ENCODE measurements around the gene HVCN1.
"Not testable (repeated sequence)": the region's sequence is repeated elsewhere in the genome, so short reads cannot be mapped to it uniquely, and the experiment has no call there.

The HVCN1 gene

DNA sequence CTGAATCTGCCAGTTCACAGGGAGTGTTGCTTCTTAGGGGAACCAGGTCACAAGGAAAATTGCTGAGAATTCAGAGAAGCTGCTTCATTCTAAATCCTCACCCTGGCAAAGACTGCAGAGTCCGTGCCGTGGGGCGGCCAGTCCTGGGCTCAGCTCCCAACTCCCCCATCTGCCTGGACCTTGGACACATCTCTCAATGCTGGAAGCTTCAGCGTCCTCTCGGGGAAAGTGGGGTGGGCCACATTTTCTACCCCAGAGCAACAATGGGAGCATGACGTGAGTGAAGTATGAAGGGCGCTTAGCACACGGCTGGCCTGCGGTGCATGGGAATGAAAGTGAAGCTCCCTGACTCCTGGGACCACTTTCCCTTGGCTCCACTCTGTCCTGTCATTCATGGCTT is 31.2 kb downstream of the HVCN1 start:
- no peak overlapping the region for H3K4me3 ChIP-seq (replicated peaks; ENCODE audit: low read depth, low read length)
- TF ChIP-seq, protein P1, sequence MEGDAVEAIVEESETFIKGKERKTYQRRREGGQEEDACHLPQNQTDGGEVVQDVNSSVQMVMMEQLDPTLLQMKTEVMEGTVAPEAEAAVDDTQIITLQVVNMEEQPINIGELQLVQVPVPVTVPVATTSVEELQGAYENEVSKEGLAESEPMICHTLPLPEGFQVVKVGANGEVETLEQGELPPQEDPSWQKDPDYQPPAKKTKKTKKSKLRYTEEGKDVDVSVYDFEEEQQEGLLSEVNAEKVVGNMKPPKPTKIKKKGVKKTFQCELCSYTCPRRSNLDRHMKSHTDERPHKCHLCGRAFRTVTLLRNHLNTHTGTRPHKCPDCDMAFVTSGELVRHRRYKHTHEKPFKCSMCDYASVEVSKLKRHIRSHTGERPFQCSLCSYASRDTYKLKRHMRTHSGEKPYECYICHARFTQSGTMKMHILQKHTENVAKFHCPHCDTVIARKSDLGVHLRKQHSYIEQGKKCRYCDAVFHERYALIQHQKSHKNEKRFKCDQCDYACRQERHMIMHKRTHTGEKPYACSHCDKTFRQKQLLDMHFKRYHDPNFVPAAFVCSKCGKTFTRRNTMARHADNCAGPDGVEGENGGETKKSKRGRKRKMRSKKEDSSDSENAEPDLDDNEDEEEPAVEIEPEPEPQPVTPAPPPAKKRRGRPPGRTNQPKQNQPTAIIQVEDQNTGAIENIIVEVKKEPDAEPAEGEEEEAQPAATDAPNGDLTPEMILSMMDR (IDR thresholded peaks at IDR 0.05; ENCODE audit: low read depth, low read length, missing control alignments), result no peak
- DNase-seq (ENCODE audit: extremely low read depth, low read depth), result no peak

DNA sequence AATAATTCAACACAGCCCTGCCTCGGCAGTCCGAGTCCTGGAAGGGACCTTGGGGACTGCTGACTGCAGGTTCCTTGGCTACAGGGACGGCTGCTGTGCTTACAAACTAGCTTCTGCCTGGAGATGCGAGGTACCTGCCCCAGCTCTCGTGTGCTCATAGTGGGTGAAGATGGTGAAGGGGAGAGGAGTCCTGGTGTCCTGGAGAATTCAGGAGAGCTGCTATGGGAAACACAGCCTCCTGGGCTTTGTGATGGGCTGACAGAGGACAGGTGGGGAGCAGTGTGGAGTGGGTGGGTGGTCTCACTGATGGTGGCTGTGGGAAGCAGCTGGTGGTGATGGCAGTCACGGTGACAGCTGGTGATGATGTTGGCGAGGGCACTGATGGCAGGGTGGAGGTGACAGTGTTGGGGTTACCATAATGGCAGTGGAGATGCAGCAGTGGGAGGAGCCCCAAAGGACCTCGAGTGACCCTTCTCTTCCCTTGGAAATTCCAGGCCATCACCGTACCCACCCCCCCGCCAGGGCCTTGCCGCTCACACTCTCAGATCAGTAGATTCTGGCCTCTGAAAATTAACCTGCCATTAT is 32.8 kb downstream of the HVCN1 start:
- TF ChIP-seq, protein P1 (IDR thresholded peaks at IDR 0.05; ENCODE audit: low read depth, low read length, missing control alignments), result no peak
- DNase-seq (ENCODE audit: extremely low read depth, low read depth), result no peak

DNA sequence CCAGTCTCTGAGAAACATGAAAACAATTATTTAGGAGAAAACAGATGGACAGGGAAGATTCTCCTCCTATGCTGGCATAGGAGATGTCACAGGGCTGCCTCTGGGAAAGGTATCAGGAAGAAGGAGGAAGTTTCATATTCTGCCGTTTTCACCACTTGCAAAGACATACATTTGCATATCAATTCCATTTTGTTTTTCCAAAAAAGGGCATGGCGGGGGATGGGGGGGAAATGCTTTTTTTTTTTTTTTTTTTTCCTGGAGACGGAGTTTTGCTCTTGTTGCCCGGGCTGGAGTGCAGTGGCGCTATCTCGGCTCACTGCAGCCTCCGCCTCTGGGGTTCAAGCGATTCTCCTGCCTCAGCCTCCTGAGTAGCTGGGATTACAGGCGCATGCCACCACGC is 34.7 kb downstream of the HVCN1 start:
- H3K4me3 ChIP-seq (replicated peaks; ENCODE audit: low read depth, low read length); DNase-seq (ENCODE audit: extremely low read depth, low read depth): not testable (repeated sequence)

More for the DNA sequence above, 32.8 kb downstream of the HVCN1 start:
- H3K4me3 ChIP-seq (replicated peaks; ENCODE audit: low read depth, low read length), result no peak overlapping the region

DNA sequence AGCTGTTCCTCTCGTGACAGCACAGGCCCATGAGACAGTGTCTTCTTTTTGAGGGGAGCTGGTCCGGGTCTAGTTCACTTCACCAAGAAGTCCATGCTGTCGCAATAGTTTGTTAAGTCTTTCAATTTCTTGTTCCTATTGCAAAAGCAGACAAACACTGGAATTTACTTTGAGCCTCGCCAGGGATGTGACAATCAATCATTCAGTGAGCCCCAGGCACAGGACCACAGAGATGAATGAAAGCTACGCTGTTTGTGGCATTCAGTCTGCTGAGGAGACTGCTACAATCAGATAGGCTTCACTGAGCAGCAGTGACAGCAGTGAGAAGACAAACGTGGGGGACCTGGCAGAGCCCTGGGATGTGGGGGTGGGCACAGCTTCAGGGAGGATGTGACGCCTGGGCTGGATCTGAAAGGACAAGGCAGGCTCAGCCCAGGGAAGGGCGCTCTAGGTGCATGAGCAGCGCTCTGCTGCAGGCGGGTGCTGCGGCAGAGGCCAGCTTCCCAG is 39.5 kb downstream of the HVCN1 start:
- H3K4me3 ChIP-seq (replicated peaks; ENCODE audit: low read depth, low read length), result no peak overlapping the region
- no peak for DNase-seq (ENCODE audit: extremely low read depth, low read depth)
- TF ChIP-seq, protein P1 (IDR thresholded peaks at IDR 0.05; ENCODE audit: low read depth, low read length, missing control alignments), result no peak

DNA sequence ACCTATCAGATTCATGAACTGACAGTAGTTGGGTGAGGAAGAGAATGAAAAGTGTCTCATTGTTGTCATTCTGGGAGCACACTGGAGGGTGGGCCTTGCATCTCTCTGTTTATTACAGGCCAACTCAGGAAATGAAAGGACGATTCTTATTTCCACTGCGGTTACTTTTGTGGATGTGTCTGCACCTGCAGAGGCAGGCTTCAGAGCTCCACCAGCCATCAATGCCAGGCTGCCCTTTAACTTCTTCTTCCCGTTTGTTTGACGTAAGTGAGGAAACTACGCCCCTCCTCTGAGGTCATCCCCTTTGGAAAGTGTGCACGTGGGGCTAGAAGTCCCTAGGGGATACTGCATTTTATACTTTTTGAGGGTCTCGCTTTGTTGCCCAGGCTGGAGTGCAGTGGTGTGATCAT is 41.3 kb downstream of the HVCN1 start:
- DNase-seq (ENCODE audit: extremely low read depth, low read depth), result no peak
- H3K4me3 ChIP-seq (replicated peaks; ENCODE audit: low read depth, low read length), result no peak overlapping the region
- TF ChIP-seq, protein P1 (IDR thresholded peaks at IDR 0.05; ENCODE audit: low read depth, low read length, missing control alignments), result no peak

DNA sequence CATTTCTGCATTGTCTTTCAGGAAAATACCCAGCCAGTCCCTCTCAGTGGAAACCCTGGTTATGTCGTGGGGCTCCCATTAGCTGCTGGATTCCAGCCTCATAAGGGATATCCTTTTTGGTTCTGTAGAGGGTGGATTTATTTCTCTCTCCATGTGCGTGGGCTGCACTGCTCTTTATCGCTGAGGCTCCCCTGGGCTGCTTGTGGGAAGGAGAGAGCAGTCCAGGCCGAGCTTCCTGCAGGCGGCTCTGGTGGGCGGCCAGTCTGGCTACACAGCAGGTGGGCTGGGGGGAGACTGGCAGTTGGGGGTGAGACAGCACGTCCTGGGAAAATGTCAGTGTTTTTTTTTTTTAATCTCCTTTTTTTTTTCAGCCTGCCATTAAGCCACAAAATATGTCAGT is 47.4 kb downstream of the HVCN1 start:
- H3K4me3 ChIP-seq (replicated peaks; ENCODE audit: low read depth, low read length), result no peak overlapping the region
- no peak for DNase-seq (ENCODE audit: extremely low read depth, low read depth)
- TF ChIP-seq, protein P1 (IDR thresholded peaks at IDR 0.05; ENCODE audit: low read depth, low read length, missing control alignments), result no peak

DNA sequence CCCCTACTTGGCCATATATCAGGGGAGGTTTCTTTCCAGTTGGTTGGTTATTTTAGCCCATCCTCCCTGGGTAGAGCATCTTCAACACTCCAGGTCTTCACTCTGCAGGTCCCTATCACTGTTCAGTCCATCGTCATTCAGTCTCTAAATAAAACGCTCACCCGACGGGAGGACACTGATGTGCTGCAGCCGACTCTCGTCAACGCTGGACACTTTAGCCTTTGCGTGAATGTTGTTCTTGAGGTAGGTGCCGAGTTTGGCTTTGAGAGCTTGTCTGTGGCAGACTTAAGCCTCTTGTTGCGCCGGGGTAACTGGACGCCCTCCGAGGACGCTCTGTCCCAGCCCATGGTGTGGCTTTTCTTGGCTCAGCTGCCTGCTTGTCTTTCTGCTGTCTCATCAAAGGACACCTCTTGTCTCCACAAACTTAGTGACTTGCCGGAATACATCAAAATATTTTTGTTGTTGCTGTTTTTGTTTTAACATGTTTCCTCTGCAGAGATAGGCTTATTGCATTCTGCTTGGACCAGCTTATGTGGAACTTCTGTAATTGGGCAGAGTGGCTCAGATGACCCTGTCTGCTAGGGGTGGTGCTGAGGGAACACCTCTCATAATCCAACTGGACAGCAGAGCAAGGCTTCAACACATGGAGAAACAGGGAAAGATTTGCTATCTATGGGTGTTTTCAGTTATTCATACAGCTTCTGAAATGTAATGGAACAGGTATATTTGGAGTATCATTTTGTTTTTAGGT is 48.5 kb downstream of the HVCN1 start:
- no peak for DNase-seq (ENCODE audit: extremely low read depth, low read depth)
- no peak overlapping the region for H3K4me3 ChIP-seq (replicated peaks; ENCODE audit: low read depth, low read length)
- TF ChIP-seq, protein P1 (IDR thresholded peaks at IDR 0.05; ENCODE audit: low read depth, low read length, missing control alignments), result no peak

All from HFF-Myc (cell line).